K562 (cell line): ENCODE measurements around the gene SH3BGR. TPM values are rescaled to one million over a fixed set of nuclear protein-coding genes. Genes with fewer than 3 reads are reported as not detected.
A peak's percentile ranks its signal among the peaks of the same experiment; 100 is the strongest.

Source experiments
- ATAC-seq: fragments of 200-7000 bp; cut with Tn5 transposase; 3 replicates; pipeline ENCODE4 v1.9.1; 2020; ENCODE audit warnings: moderate library complexity
- BruUV-seq: library from RNA; stranded (reverse); fragments of 400-500 nt; replicated peaks from 2 replicates; lab custom pipeline; 2021; lab: Mats Ljungman, UMichigan
- CTCF ChIA-PET: fragments of 300-600 bp; formaldehyde crosslinking; extraction: SDS; loops from one replicate; lab custom pipeline; 2021; ENCODE audit warnings: low intra/inter-chr PET ratio; lab: Yijun Ruan, JAX
- POLR2A ChIA-PET: fragments of 300-600, 350-650 bp; sonication (Branson Sonifier 250); formaldehyde crosslinking; extraction: SDS; loops from one replicate; lab custom pipeline; 2021; ENCODE audit warnings: antibody characterized with exemption, inconsistent platforms; lab: Yijun Ruan, JAX
- DNase-seq, 4 experiments: peaks; one replicate each; pipeline versions ENCODE4 v3.0.0 to v3.0.0-alpha.2; 2011 to 2018; ENCODE audit warnings: low spot score in 3 of 4, mixed read lengths in 3 of 4; ENCODE audit errors: extremely low read depth in 1 of 4
- FAIRE-seq: peaks from 2 replicates; lab custom pipeline; 2011; peaks lifted over from hg19 to GRCh38; lab: Jason Lieb, UNC
- H2AFZ ChIP-seq: 2 replicates; pipeline ENCODE4 v1.6.0; 2011; ENCODE audit warnings: low read depth, low read length, control low read depth, inconsistent platforms
- H3K27ac ChIP-seq: fragments of 200-600 bp; 3 replicates; pipeline ENCODE4 v1.8.0; 2011; ENCODE audit warnings: low read depth, mild to moderate bottlenecking, control low read depth, inconsistent platforms, low read length, moderate library complexity, mixed read lengths; ENCODE audit errors: extremely low read depth
- H3K27me3 ChIP-seq, 2 experiments: fragments of 300-600 bp in 1 of 2; 2 replicates in 1 of 2; 3 replicates in 1 of 2; pipeline versions ENCODE4 v1.6.0 to v1.8.0; 2011; ENCODE audit warnings: inconsistent platforms in 2 of 2, low read length in 2 of 2, mild to moderate bottlenecking in 1 of 2, mixed read lengths in 1 of 2, moderate library complexity in 1 of 2; ENCODE audit not compliant: control insufficient read depth in 2 of 2, insufficient read depth in 2 of 2
- H3K36me3 ChIP-seq: fragments of 300-600 bp; 3 replicates; pipeline ENCODE4 v1.8.0; 2011; ENCODE audit warnings: mild to moderate bottlenecking, low read length, inconsistent platforms; ENCODE audit not compliant: control insufficient read depth, insufficient read depth
- H3K4me1 ChIP-seq, 2 experiments: fragments of 200-600 bp in 1 of 2; replicated peaks in 1 of 2; 2 replicates in 1 of 2; 3 replicates in 1 of 2; pipeline versions ENCODE4 v1.5.1 to v1.8.0; 2011; ENCODE audit warnings: inconsistent platforms in 2 of 2, low read length in 2 of 2, mild to moderate bottlenecking in 1 of 2, mixed read lengths in 1 of 2, moderate library complexity in 1 of 2; ENCODE audit not compliant: control insufficient read depth in 2 of 2, insufficient read depth in 2 of 2
- H3K4me2 ChIP-seq: 2 replicates; pipeline ENCODE4 v1.6.1; 2011; ENCODE audit warnings: low read length, control low read depth, inconsistent platforms, mixed read lengths; ENCODE audit not compliant: insufficient read depth
- H3K4me3 ChIP-seq: fragments of 200-600 bp; sonication (generic), shearing (Covaris generic); 2 replicates; pipeline ENCODE4 v1.5.1; 2016; ENCODE audit warnings: control low read depth, inconsistent platforms
- H3K79me2 ChIP-seq: fragments of 200-600 bp; 3 replicates; pipeline ENCODE4 v1.8.0; 2011; ENCODE audit warnings: low read length, inconsistent platforms; ENCODE audit not compliant: control insufficient read depth, insufficient read depth
- H3K9ac ChIP-seq, 2 experiments: 2 replicates each; pipeline versions ENCODE4 v1.6.0 to v1.6.1; 2011; ENCODE audit warnings: low read depth in 2 of 2, low read length in 2 of 2, control low read depth in 1 of 2, inconsistent platforms in 1 of 2, mild to moderate bottlenecking in 1 of 2, mixed read lengths in 1 of 2; ENCODE audit not compliant: insufficient read depth in 1 of 2
- H3K9me1 ChIP-seq: one replicate; pipeline ENCODE4 v1.6.0; 2011; ENCODE audit warnings: inconsistent platforms, mild to moderate bottlenecking, low read length, moderate library complexity; ENCODE audit not compliant: control insufficient read depth, insufficient read depth
- H3K9me3 ChIP-seq: replicated peaks from 2 replicates; pipeline ENCODE4 v1.5.1; 2011; ENCODE audit warnings: low read depth, low read length, inconsistent platforms; ENCODE audit not compliant: control insufficient read depth, insufficient read depth
- H4K20me1 ChIP-seq: replicated peaks from 2 replicates; pipeline ENCODE4 v1.6.1; 2011; ENCODE audit warnings: low read length, inconsistent platforms, mixed read lengths; ENCODE audit not compliant: control insufficient read depth, insufficient read depth
- CEBPG ChIP-seq, 3 experiments: fragments of 200-800 bp in 1 of 3; sonication (Bioruptor generic) in 1 of 3; sonication (generic) in 1 of 3; formaldehyde crosslinking in 1 of 3; IDR thresholded peaks in 2 of 3; conservative IDR thresholded peaks in 1 of 3; 2 replicates each; pipeline versions ENCODE4 v1.6.1 to v1.8.0; 2016 to 2022; ENCODE audit warnings: missing compliant biosample characterization in 2 of 3, missing genetic modification characterization in 2 of 3, mild to moderate bottlenecking in 1 of 3, missing genetic modification reagents in 1 of 3
- EHMT2 ChIP-seq: fragments of 450-650 bp; IDR thresholded peaks from 2 replicates; pipeline ENCODE4 v1.6.1; 2018; ENCODE audit warnings: antibody characterized with exemption
- FOXM1 ChIP-seq, 2 experiments: fragments of 450-650 bp in 1 of 2; sonication (generic) in 1 of 2; formaldehyde crosslinking in 1 of 2; IDR thresholded peaks; 2 replicates each; pipeline versions ENCODE4 v1.6.1 to v1.9.0; 2017 to 2022; ENCODE audit warnings: low read depth in 2 of 2, mild to moderate bottlenecking in 2 of 2, missing genetic modification reagents in 1 of 2, moderate library complexity in 1 of 2
- HMBOX1 ChIP-seq: sonication (generic); IDR thresholded peaks from 2 replicates; pipeline ENCODE4 v1.6.1; 2016
- NR3C1 ChIP-seq: sonication (generic); formaldehyde crosslinking; IDR thresholded peaks from 2 replicates; pipeline ENCODE4 v1.8.1; 2022; ENCODE audit warnings: missing genetic modification reagents
- PHF21A ChIP-seq: fragments of 450-650 bp; IDR thresholded peaks from 2 replicates; pipeline ENCODE4 v1.6.1; 2017; ENCODE audit warnings: low read depth, borderline replicate concordance
- SAFB2 ChIP-seq: fragments of 200-400 bp; formaldehyde crosslinking; IDR thresholded peaks from 2 replicates; pipeline ENCODE4 v1.6.1; 2018; ENCODE audit warnings: borderline replicate concordance, low read length, low read depth, moderate library complexity; ENCODE audit not compliant: severe bottlenecking
- SRSF7 ChIP-seq: fragments of 200-400 bp; formaldehyde crosslinking; optimal IDR thresholded peaks from 2 replicates; pipeline ENCODE3; 2017; ENCODE audit warnings: mild to moderate bottlenecking, low read depth, low read length
- USF2 ChIP-seq: sonication (generic); formaldehyde crosslinking; IDR thresholded peaks from 2 replicates; pipeline ENCODE4 v1.5.0; 2020; ENCODE audit warnings: missing genetic modification reagents
- WHSC1 ChIP-seq: IDR thresholded peaks from one replicate; pipeline ENCODE4 v1.6.1; 2012; ENCODE audit warnings: low read length, control low read depth, inconsistent platforms
- XRCC5 ChIP-seq: fragments of 200-400 bp; formaldehyde crosslinking; IDR thresholded peaks from 2 replicates; pipeline ENCODE4 v1.6.1; 2017; ENCODE audit warnings: low read depth, mild to moderate bottlenecking, low read length
- YY1 ChIP-seq, 3 experiments: IDR thresholded peaks; 2 replicates each; pipeline ENCODE4 v1.6.1; 2011; ENCODE audit warnings: low read length in 2 of 3, mild to moderate bottlenecking in 2 of 3, moderate library complexity in 2 of 3, borderline replicate concordance in 1 of 3, control low read depth in 1 of 3, low read depth in 1 of 3; ENCODE audit not compliant: insufficient read depth in 3 of 3, insufficient replicate concordance in 2 of 3, control insufficient read depth in 1 of 3, insufficient read length in 1 of 3; ENCODE audit errors: extremely low read depth in 1 of 3
- ZNF239 ChIP-seq: fragments of 250-450 bp; sonication (Bioruptor Pico); IDR thresholded peaks from 2 replicates; pipeline ENCODE4 v1.4.0; 2020; ENCODE audit warnings: mild to moderate bottlenecking
- ZNF57 ChIP-seq: fragments of 450-650 bp; formaldehyde crosslinking; IDR thresholded peaks from 2 replicates; pipeline ENCODE4 v1.4.0; 2020; ENCODE audit warnings: mild to moderate bottlenecking, moderate library complexity
- WGBS: fragments of 100-300 bp; shearing (Covaris generic); methylation state at CpG from one replicate; pipeline ENCODE4 v1.1.6; 2016; ENCODE audit warnings: low coverage, mixed read lengths; ENCODE audit not compliant: insufficient coverage; ENCODE audit errors: missing lambda C conversion rate; 5-methylcytosine and 5-hydroxymethylcytosine counted together
- in situ Hi-C: fragments of 300-500 bp; cut with MboI; formaldehyde crosslinking; loops from 4 replicates; pipeline ENCODE4 v1.15.0; 2018; ENCODE audit warnings: inconsistent platforms, mixed read lengths
- intact Hi-C: fragments of 100-400 bp; cut with micrococcal nuclease; formaldehyde crosslinking; loops from 2 replicates; pipeline ENCODE4 v1.14.2; 2022
- polyA plus RNA-seq, 8 experiments: library from polyadenylated mRNA; depleted of rRNA in 4 of 8; stranded (reverse) in 5 of 8; unstranded in 3 of 8; fragments of >200 nt; fragmentation: Nextera tagmentation in 2 of 8; fragmentation: Illumina TruSeq in 1 of 8; extraction: Ambion mirVana in 2 of 8; extraction: Trizol in 1 of 8; gene quantifications; 2 replicates each; pipeline versions ENCODE4 v1.2.1 to v1.2.3, GENCODE V29; 2011 to 2014; ENCODE audit warnings: inconsistent platforms in 1 of 8, missing spikeins in 1 of 8
- total RNA-seq, 7 experiments: library from RNA; depleted of rRNA in 6 of 7; stranded (reverse); fragments of >200 nt in 6 of 7; fragmentation: Illumina TruSeq in 2 of 7; extraction: Trizol in 2 of 7; gene quantifications; 2 replicates each; pipeline versions ENCODE4 v1.2.1 to v1.2.3, GENCODE V29; 2011 to 2021; ENCODE audit warnings: low replicate concordance in 1 of 7
- TF ChIP-seq, protein P1 (sequence below), 2 experiments: fragments of 150-350 bp in 1 of 2; IDR thresholded peaks; 2 replicates each; pipeline ENCODE4 v1.6.1; 2012 to 2016; ENCODE audit warnings: low read depth in 2 of 2, low read length in 2 of 2, mild to moderate bottlenecking in 1 of 2, moderate library complexity in 1 of 2

SH3BGR gene
- total and polyA plus RNA-seq, 9 of the 15 experiments (the other 6 are each of a cell fraction or from before 2014, with no cell fraction given): 6.6 to 42.9 (median 25.6) TPM

DNA sequence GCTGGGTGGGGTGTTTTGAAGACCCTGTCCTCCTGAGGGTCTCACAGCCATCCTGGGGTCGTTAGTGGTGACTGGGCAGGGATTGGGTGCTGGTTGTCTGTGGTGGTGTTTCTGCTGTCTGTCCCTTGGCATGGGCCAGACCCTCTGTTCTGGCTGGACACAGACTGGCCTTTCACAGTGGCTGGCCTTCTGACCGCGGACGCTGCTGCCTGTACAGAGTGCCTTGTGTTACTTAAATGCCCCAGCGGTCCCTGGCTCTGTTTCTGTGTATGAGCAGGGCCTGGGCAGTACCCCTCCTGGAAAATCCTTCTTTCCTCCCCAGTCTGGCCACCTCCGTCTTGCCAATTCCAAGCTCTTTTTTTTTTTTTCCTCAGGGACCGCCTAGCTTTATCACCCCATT, 50.9 kb downstream of the SH3BGR start:
- CTCF ChIA-PET: no interaction called here
- H2AFZ ChIP-seq: no peak overlapping the region
- ATAC-seq (peak; percentile 19; the same call in 2 of the 3 replicates), FAIRE-seq (no peak), DNase-seq (no peak)
- no peaks in the 10 kb centered on the region for H3K9me1 ChIP-seq
- no peak overlapping the region for H3K9ac ChIP-seq
- H3K4me2 ChIP-seq: no peak overlapping the region
- in situ Hi-C loops (no loop called here), intact Hi-C loops (no loop called here)
- POLR2A ChIA-PET: interaction anchor here (0.6 to 0.9 kb wide), 2 partner anchors 10 to 50 kb away, joined by 3 read pairs; no protein-coding TSS in a partner anchor
- no TSS peak for BruUV-seq
- no peak overlapping the region for H3K4me3 ChIP-seq
- H3K79me2 ChIP-seq: no peaks in the 10 kb centered on the region
- H3K9me3 ChIP-seq: no peaks in the 10 kb centered on the region
- no peaks in the 10 kb centered on the region for H3K36me3 ChIP-seq
- 21% methylated on average over 7 of the region's 7 CpGs for WGBS
- no peaks in the 10 kb centered on the region for H3K4me1 ChIP-seq
- H3K27me3 ChIP-seq: no peaks in the 10 kb centered on the region
- no peaks in the 10 kb centered on the region; the same call in 1 of the 2 replicates for H4K20me1 ChIP-seq
- no peak overlapping the region for H3K27ac ChIP-seq
- no peak for TF ChIP-seq WHSC1
- no peak for TF ChIP-seq ZNF239 (CRISPR knock-in tag)
- TF ChIP-seq CEBPG (CRISPR knock-in tag; IDR thresholded peaks at IDR 0.05): no peak
- TF ChIP-seq CEBPG (tag; conservative IDR thresholded peaks at IDR 0.05 in 1 of 2, IDR thresholded peaks at IDR 0.05 in 1 of 2): no peak
- no peak for TF ChIP-seq ZNF57 (CRISPR knock-in tag)
- TF ChIP-seq SRSF7: no peak
- TF ChIP-seq EHMT2: no peak
- TF ChIP-seq NR3C1 (CRISPR knock-in tag): no peak
- no peak for TF ChIP-seq YY1 (IDR thresholded peaks at IDR 0.05; ENCODE audit: borderline replicate concordance in 1 of 3, control insufficient read depth in 1 of 3, extremely low read depth in 1 of 3, insufficient read depth in 3 of 3, insufficient read length in 1 of 3, insufficient replicate concordance in 2 of 3, low read depth in 1 of 3, low read length in 2 of 3)
- TF ChIP-seq XRCC5: no peak
- no peak for TF ChIP-seq USF2 (CRISPR knock-in tag)
- no peak for TF ChIP-seq HMBOX1
- no peak for TF ChIP-seq PHF21A
- no peak for TF ChIP-seq SAFB2
- TF ChIP-seq, protein P1, sequence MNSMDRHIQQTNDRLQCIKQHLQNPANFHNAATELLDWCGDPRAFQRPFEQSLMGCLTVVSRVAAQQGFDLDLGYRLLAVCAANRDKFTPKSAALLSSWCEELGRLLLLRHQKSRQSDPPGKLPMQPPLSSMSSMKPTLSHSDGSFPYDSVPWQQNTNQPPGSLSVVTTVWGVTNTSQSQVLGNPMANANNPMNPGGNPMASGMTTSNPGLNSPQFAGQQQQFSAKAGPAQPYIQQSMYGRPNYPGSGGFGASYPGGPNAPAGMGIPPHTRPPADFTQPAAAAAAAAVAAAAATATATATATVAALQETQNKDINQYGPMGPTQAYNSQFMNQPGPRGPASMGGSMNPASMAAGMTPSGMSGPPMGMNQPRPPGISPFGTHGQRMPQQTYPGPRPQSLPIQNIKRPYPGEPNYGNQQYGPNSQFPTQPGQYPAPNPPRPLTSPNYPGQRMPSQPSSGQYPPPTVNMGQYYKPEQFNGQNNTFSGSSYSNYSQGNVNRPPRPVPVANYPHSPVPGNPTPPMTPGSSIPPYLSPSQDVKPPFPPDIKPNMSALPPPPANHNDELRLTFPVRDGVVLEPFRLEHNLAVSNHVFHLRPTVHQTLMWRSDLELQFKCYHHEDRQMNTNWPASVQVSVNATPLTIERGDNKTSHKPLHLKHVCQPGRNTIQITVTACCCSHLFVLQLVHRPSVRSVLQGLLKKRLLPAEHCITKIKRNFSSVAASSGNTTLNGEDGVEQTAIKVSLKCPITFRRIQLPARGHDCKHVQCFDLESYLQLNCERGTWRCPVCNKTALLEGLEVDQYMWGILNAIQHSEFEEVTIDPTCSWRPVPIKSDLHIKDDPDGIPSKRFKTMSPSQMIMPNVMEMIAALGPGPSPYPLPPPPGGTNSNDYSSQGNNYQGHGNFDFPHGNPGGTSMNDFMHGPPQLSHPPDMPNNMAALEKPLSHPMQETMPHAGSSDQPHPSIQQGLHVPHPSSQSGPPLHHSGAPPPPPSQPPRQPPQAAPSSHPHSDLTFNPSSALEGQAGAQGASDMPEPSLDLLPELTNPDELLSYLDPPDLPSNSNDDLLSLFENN (IDR thresholded peaks at IDR 0.05; ENCODE audit: low read depth in 2 of 2, low read length in 2 of 2): no peak
- TF ChIP-seq FOXM1 (IDR thresholded peaks at IDR 0.05; ENCODE audit: low read depth): no peak
- TF ChIP-seq FOXM1 (CRISPR knock-in tag; IDR thresholded peaks at IDR 0.05; ENCODE audit: low read depth): no peak
